ENCODE results near the gene HNRNPUL1.

The HNRNPUL1 gene

GRCh38 chr19:41322451-41322850 is 58.3 kb downstream of the HNRNPUL1 start:
- Histone ChIP-seq H4K20me1 (ENCODE audit: insufficient read depth, low read length) (no peaks in the 10 kb centered on the region), H3K9me2 (replicated peaks; ENCODE audit: insufficient read depth, low read length) (no peaks in the 10 kb centered on the region), H3K9ac (ENCODE audit: low read length) (no peak overlapping the region), H3K27me3 (replicated peaks; ENCODE audit: insufficient read depth, low read length) (no peaks in the 10 kb centered on the region), H3K4me3 (ENCODE audit: low read length) (no peak overlapping the region), H3F3A (ENCODE audit: insufficient read depth, low read length) (peaks cover 17% of the 10 kb centered on the region), H3K36me3 (replicated peaks; ENCODE audit: insufficient read depth, low read length) (no peaks in the 10 kb centered on the region), H3K9me3 (replicated peaks; ENCODE audit: insufficient read depth, low read length) (no peaks in the 10 kb centered on the region), H3K4me2 (ENCODE audit: low read depth, low read length) (no peak overlapping the region), H2AFZ (ENCODE audit: low read length) (no peak overlapping the region), H3K79me2 (ENCODE audit: low read length) (peaks cover 3% of the 10 kb centered on the region; the same call in 1 of the 2 replicates), H3K4me1 (ENCODE audit: low read length) (peaks cover 5% of the 10 kb centered on the region; the same call in 1 of the 2 replicates), H3K27ac (ENCODE audit: low read length) (no peak overlapping the region)
- TF ChIP-seq EZH2phosphoT487 (IDR thresholded peaks at IDR 0.05; ENCODE audit: low read length) (no peak), EZH2 (optimal IDR thresholded peaks at IDR 0.05; ENCODE audit: low read depth, low read length) (no peak), CTCF (IDR thresholded peaks at IDR 0.05; ENCODE audit: low read length) (no peak)
- DNase-seq = no peak

GRCh38 chr19:41323023-41323422 is 58.9 kb downstream of the HNRNPUL1 start:
- Histone ChIP-seq H3K9me2 (replicated peaks; ENCODE audit: insufficient read depth, low read length) (no peaks in the 10 kb centered on the region), H3K9ac (ENCODE audit: low read length) (no peak overlapping the region), H3F3A (ENCODE audit: insufficient read depth, low read length) (peaks cover 19% of the 10 kb centered on the region), H2AFZ (ENCODE audit: low read length) (no peak overlapping the region), H3K4me3 (ENCODE audit: low read length) (no peak overlapping the region), H3K36me3 (replicated peaks; ENCODE audit: insufficient read depth, low read length) (no peaks in the 10 kb centered on the region), H3K4me2 (ENCODE audit: low read depth, low read length) (no peak overlapping the region), H3K79me2 (ENCODE audit: low read length) (peaks cover 3% of the 10 kb centered on the region; the same call in 1 of the 2 replicates), H3K9me3 (replicated peaks; ENCODE audit: insufficient read depth, low read length) (no peaks in the 10 kb centered on the region), H4K20me1 (ENCODE audit: insufficient read depth, low read length) (no peaks in the 10 kb centered on the region), H3K27me3 (replicated peaks; ENCODE audit: insufficient read depth, low read length) (no peaks in the 10 kb centered on the region), H3K27ac (ENCODE audit: low read length) (no peak overlapping the region), H3K4me1 (ENCODE audit: low read length) (peaks cover 6% of the 10 kb centered on the region)
- no peak for TF ChIP-seq CTCF (IDR thresholded peaks at IDR 0.05; ENCODE audit: low read length)
- no peak for TF ChIP-seq EZH2 (optimal IDR thresholded peaks at IDR 0.05; ENCODE audit: low read depth, low read length)
- no peak for TF ChIP-seq EZH2phosphoT487 (IDR thresholded peaks at IDR 0.05; ENCODE audit: low read length)
- DNase-seq = no peak

GRCh38 chr19:41323430-41324125 is 59.4 kb downstream of the HNRNPUL1 start:
- no peak for DNase-seq
- Histone ChIP-seq H3K9ac (ENCODE audit: low read length) (no peak overlapping the region), H3K27ac (ENCODE audit: low read length) (no peak overlapping the region), H3K27me3 (replicated peaks; ENCODE audit: insufficient read depth, low read length) (no peaks in the 10 kb centered on the region), H3K9me2 (replicated peaks; ENCODE audit: insufficient read depth, low read length) (no peaks in the 10 kb centered on the region), H3K36me3 (replicated peaks; ENCODE audit: insufficient read depth, low read length) (no peaks in the 10 kb centered on the region), H3F3A (ENCODE audit: insufficient read depth, low read length) (peaks cover 24% of the 10 kb centered on the region), H3K4me1 (ENCODE audit: low read length) (peaks cover 11% of the 10 kb centered on the region), H3K4me2 (ENCODE audit: low read depth, low read length) (no peak overlapping the region), H4K20me1 (ENCODE audit: insufficient read depth, low read length) (no peaks in the 10 kb centered on the region), H2AFZ (ENCODE audit: low read length) (no peak overlapping the region), H3K4me3 (ENCODE audit: low read length) (no peak overlapping the region), H3K79me2 (ENCODE audit: low read length) (peaks cover 3% of the 10 kb centered on the region; the same call in 1 of the 2 replicates), H3K9me3 (replicated peaks; ENCODE audit: insufficient read depth, low read length) (no peaks in the 10 kb centered on the region)
- no peak for TF ChIP-seq EZH2phosphoT487 (IDR thresholded peaks at IDR 0.05; ENCODE audit: low read length)
- no peak for TF ChIP-seq EZH2 (optimal IDR thresholded peaks at IDR 0.05; ENCODE audit: low read depth, low read length)
- no peak for TF ChIP-seq CTCF (IDR thresholded peaks at IDR 0.05; ENCODE audit: low read length)

Data from MM.1S (cell line).